GM12875 (cell line): ENCODE results near the gene GREB1.

Experiments
- H3K4me3 ChIP-seq: one replicate; pipeline ENCODE4 v1.5.1; 2011; ENCODE audit warnings: low read depth, low read length, control low read depth
- CTCF ChIP-seq: IDR thresholded peaks from 2 replicates; pipeline ENCODE4 v1.5.1; 2011; ENCODE audit warnings: low read depth, mild to moderate bottlenecking, control low read depth, inconsistent platforms, low read length, moderate library complexity, borderline replicate concordance; ENCODE audit not compliant: insufficient read depth

Gene GREB1

GRCh38 chr2:11533278-11534070 lies at the start of gene GREB1:
GREB1 (plus strand) TSS chr2:11534045; CDS start chr2:11556615, 22,570 bp downstream.
- no peak within 1 kb of the TSS for H3K4me3 ChIP-seq

GRCh38 chr2:11488809-11489208 lies 45.0 kb upstream of the GREB1 start:
- no peak overlapping the region for H3K4me3 ChIP-seq
- TF ChIP-seq CTCF, result no peak

More at GRCh38 chr2:11533278-11534070, at the start of gene GREB1:
- no peak for TF ChIP-seq CTCF

GRCh38 chr2:11490194-11490593 lies 43.7 kb upstream of the GREB1 start:
- no peak for TF ChIP-seq CTCF
- no peak overlapping the region for H3K4me3 ChIP-seq

GRCh38 chr2:11491348-11491933 lies 42.4 kb upstream of the GREB1 start:
- TF ChIP-seq CTCF, result no peak
- no peak overlapping the region for H3K4me3 ChIP-seq

- TF ChIP-seq CTCF, result no peak
- no peak overlapping the region for H3K4me3 ChIP-seq
These were observed 41.6 kb upstream of the GREB1 start for GRCh38 chr2:11492244-11492643.

GRCh38 chr2:11492720-11493119 lies 41.1 kb upstream of the GREB1 start:
- H3K4me3 ChIP-seq, result no peak overlapping the region
- TF ChIP-seq CTCF, result no peak

- no peak for TF ChIP-seq CTCF
- no peak overlapping the region for H3K4me3 ChIP-seq
These were observed 40.6 kb upstream of the GREB1 start for GRCh38 chr2:11493282-11493681.
